ENCODE results near the gene FHIP1B.

FHIP1B gene

GRCh38 chr11:6206456-6207180 is 27.8 kb downstream of the FHIP1B start:
- Histone ChIP-seq H2AFZ (no peak overlapping the region), H3K79me2 (no peaks in the 10 kb centered on the region), H3K4me1 (no peaks in the 10 kb centered on the region), H3K9ac (no peak overlapping the region), H3K36me3 (ENCODE audit: control insufficient read depth, insufficient read depth, low read length) (no peaks in the 10 kb centered on the region), H3K27me3 (ENCODE audit: control insufficient read depth, insufficient read depth, low read length) (no peaks in the 10 kb centered on the region), H3K4me3 (ENCODE audit: low read depth, low read length) (no peak overlapping the region), H3K4me2 (ENCODE audit: low read length) (no peak overlapping the region), H3K27ac (no peak overlapping the region), H3K9me3 (ENCODE audit: control insufficient read depth, low read length) (no peaks in the 10 kb centered on the region)
- TF ChIP-seq, protein P1, sequence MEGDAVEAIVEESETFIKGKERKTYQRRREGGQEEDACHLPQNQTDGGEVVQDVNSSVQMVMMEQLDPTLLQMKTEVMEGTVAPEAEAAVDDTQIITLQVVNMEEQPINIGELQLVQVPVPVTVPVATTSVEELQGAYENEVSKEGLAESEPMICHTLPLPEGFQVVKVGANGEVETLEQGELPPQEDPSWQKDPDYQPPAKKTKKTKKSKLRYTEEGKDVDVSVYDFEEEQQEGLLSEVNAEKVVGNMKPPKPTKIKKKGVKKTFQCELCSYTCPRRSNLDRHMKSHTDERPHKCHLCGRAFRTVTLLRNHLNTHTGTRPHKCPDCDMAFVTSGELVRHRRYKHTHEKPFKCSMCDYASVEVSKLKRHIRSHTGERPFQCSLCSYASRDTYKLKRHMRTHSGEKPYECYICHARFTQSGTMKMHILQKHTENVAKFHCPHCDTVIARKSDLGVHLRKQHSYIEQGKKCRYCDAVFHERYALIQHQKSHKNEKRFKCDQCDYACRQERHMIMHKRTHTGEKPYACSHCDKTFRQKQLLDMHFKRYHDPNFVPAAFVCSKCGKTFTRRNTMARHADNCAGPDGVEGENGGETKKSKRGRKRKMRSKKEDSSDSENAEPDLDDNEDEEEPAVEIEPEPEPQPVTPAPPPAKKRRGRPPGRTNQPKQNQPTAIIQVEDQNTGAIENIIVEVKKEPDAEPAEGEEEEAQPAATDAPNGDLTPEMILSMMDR (IDR thresholded peaks at IDR 0.05), result no peak

- Histone ChIP-seq H3K27me3 (ENCODE audit: control insufficient read depth, insufficient read depth, low read length) (no peaks in the 10 kb centered on the region), H3K36me3 (ENCODE audit: control insufficient read depth, insufficient read depth, low read length) (no peaks in the 10 kb centered on the region), H3K9me3 (ENCODE audit: control insufficient read depth, low read length) (no peaks in the 10 kb centered on the region), H2AFZ (no peak within 1 kb of the TSS), H3K79me2 (no peaks in the 10 kb centered on the region), H3K4me2 (ENCODE audit: low read length) (no peak within 1 kb of the TSS), H3K4me1 (no peaks in the 10 kb centered on the region), H3K4me3 (ENCODE audit: low read depth, low read length) (no peak within 1 kb of the TSS), H3K27ac (no peak within 1 kb of the TSS), H3K9ac (no peak within 1 kb of the TSS)
- TF ChIP-seq, protein P1 (IDR thresholded peaks at IDR 0.05), result no peak
Observed at GRCh38 chr11:6205366-6205765, 29.1 kb downstream of the FHIP1B start, which contains the start of gene C11orf42. Gene C11orf42, plus strand, starts transcription at chr11:6205557. Its CDS starts 59 bp downstream, at chr11:6205616.

- TF ChIP-seq, protein P1 (IDR thresholded peaks at IDR 0.05), result no peak
Observed at GRCh38 chr11:6204706-6205105, 29.7 kb downstream of the FHIP1B start.

DNA sequence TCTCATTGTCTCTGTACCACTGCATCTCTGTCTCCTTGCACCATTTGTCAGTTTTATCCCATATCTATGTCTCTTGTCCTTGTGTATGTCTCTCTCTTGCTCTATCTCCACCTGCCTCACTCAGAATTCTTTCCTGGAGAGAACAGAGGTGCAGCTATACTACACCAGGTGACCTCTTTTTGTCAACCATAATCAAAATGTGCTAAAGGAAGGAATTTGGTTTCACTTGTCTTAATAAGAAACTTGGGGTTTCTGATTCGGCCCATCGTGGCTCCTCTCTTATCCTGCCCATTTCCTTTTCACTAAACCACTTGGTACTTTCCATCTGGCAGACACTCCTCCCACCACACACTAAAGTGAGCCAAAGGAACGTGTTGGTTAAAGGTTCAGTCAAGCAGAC is 31.1 kb downstream of the FHIP1B start:
- no peaks in the 10 kb centered on the region for H3K4me1 ChIP-seq
- H2AFZ ChIP-seq, result no peak overlapping the region
- H3K9me3 ChIP-seq (ENCODE audit: control insufficient read depth, low read length), result no peaks in the 10 kb centered on the region
- H3K4me3 ChIP-seq (ENCODE audit: low read depth, low read length), result no peak overlapping the region
- H3K9ac ChIP-seq, result no peak overlapping the region
- no peak overlapping the region for H3K27ac ChIP-seq
- no peaks in the 10 kb centered on the region for H3K27me3 ChIP-seq (ENCODE audit: control insufficient read depth, insufficient read depth, low read length)
- TF ChIP-seq, protein P1 (IDR thresholded peaks at IDR 0.05), result no peak
- H3K36me3 ChIP-seq (ENCODE audit: control insufficient read depth, insufficient read depth, low read length), result no peaks in the 10 kb centered on the region
- H3K4me2 ChIP-seq (ENCODE audit: low read length), result no peak overlapping the region
- no peaks in the 10 kb centered on the region for H3K79me2 ChIP-seq

More at GRCh38 chr11:6204706-6205105, 29.7 kb downstream of the FHIP1B start:
- Histone ChIP-seq H2AFZ (no peak overlapping the region), H3K27ac (no peak overlapping the region), H3K79me2 (no peaks in the 10 kb centered on the region), H3K36me3 (ENCODE audit: control insufficient read depth, insufficient read depth, low read length) (no peaks in the 10 kb centered on the region), H3K4me1 (no peaks in the 10 kb centered on the region), H3K9me3 (ENCODE audit: control insufficient read depth, low read length) (no peaks in the 10 kb centered on the region), H3K9ac (no peak overlapping the region), H3K27me3 (ENCODE audit: control insufficient read depth, insufficient read depth, low read length) (no peaks in the 10 kb centered on the region), H3K4me2 (ENCODE audit: low read length) (no peak overlapping the region), H3K4me3 (ENCODE audit: low read depth, low read length) (no peak overlapping the region)

GRCh38 chr11:6202041-6202440 is 32.4 kb downstream of the FHIP1B start:
- H3K9me3 ChIP-seq (ENCODE audit: control insufficient read depth, low read length), result no peaks in the 10 kb centered on the region
- H3K4me1 ChIP-seq, result no peaks in the 10 kb centered on the region
- no peaks in the 10 kb centered on the region for H3K27me3 ChIP-seq (ENCODE audit: control insufficient read depth, insufficient read depth, low read length)
- H3K79me2 ChIP-seq, result no peaks in the 10 kb centered on the region
- H3K9ac ChIP-seq, result no peak overlapping the region
- no peaks in the 10 kb centered on the region for H3K36me3 ChIP-seq (ENCODE audit: control insufficient read depth, insufficient read depth, low read length)
- no peak overlapping the region for H3K27ac ChIP-seq
- TF ChIP-seq, protein P1 (IDR thresholded peaks at IDR 0.05), result no peak
- H3K4me2 ChIP-seq (ENCODE audit: low read length), result no peak overlapping the region
- no peak overlapping the region for H2AFZ ChIP-seq
- no peak overlapping the region for H3K4me3 ChIP-seq (ENCODE audit: low read depth, low read length)

Data from parathyroid adenoma (tissue), 2 donors.